H1 (cell line): Measurements from ENCODE around the gene ACAP3. TPM values are rescaled to one million over a fixed set of nuclear protein-coding genes. Genes with fewer than 3 reads are reported as not detected.

ENCODE experiments used
- CTCF ChIA-PET: fragments of 300-600 bp; sonication (Branson Sonifier 250); formaldehyde crosslinking; loops from one replicate; lab custom pipeline; 2021; ENCODE audit not compliant: partially characterized antibody; lab: Charles Lee
- POLR2A ChIA-PET: fragments of 300-600 bp; sonication (Branson Sonifier 250); formaldehyde crosslinking; loops from one replicate; lab custom pipeline; 2021; ENCODE audit warnings: inconsistent platforms; ENCODE audit not compliant: partially characterized antibody; lab: Charles Lee
- DNase-seq, 2 experiments: peaks; one replicate each; pipeline versions ENCODE4 v3.0.0 to v3.0.0-alpha.2; 2010 to 2022; ENCODE audit warnings: low spot score in 2 of 2, low read depth in 1 of 2, mixed read lengths in 1 of 2
- FAIRE-seq: peaks from 2 replicates; lab custom pipeline; 2011; peaks lifted over from hg19 to GRCh38; lab: Jason Lieb, UNC
- H2AFZ ChIP-seq: 2 replicates; pipeline ENCODE4 v1.8.1; 2012; ENCODE audit warnings: low read length, inconsistent platforms
- H2AK5ac ChIP-seq: 2 replicates; pipeline ENCODE4 v1.6.1; 2013; ENCODE audit warnings: low read depth, low read length
- H2BK120ac ChIP-seq: replicated peaks from 2 replicates; pipeline ENCODE3; 2013; ENCODE audit warnings: low read depth, low read length, inconsistent platforms
- H2BK12ac ChIP-seq: 2 replicates; pipeline ENCODE4 v1.6.1; 2013; ENCODE audit warnings: low read depth, low read length
- H2BK15ac ChIP-seq: 2 replicates; pipeline ENCODE4 v1.6.1; 2013; ENCODE audit warnings: low read length
- H2BK20ac ChIP-seq: 2 replicates; pipeline ENCODE4 v1.6.1; 2013; ENCODE audit warnings: low read length
- H2BK5ac ChIP-seq: 2 replicates; pipeline ENCODE4 v1.6.1; 2013; ENCODE audit warnings: low read depth, low read length
- H3K14ac ChIP-seq: 2 replicates; pipeline ENCODE4 v1.6.1; 2013; ENCODE audit warnings: inconsistent platforms; ENCODE audit not compliant: insufficient read length
- H3K18ac ChIP-seq: 2 replicates; pipeline ENCODE4 v1.6.1; 2013; ENCODE audit warnings: low read length; ENCODE audit errors: extremely low read depth
- H3K23ac ChIP-seq: 2 replicates; pipeline ENCODE4 v1.6.1; 2013; ENCODE audit warnings: inconsistent platforms; ENCODE audit not compliant: insufficient read length
- H3K23me2 ChIP-seq: 2 replicates; pipeline ENCODE4 v1.6.1; 2013; ENCODE audit warnings: low read depth, low read length
- H3K27ac ChIP-seq: 2 replicates; pipeline ENCODE4 v1.6.1; 2011; ENCODE audit warnings: low read depth, low read length, inconsistent platforms
- H3K27me3 ChIP-seq, 4 experiments: replicated peaks in 1 of 4; 1 replicate in 1 of 4; 2 replicates in 3 of 4; pipeline versions ENCODE4 v1.6.1 to v1.8.1; 2011 to 2013; ENCODE audit warnings: low read length in 3 of 4, mild to moderate bottlenecking in 3 of 4, inconsistent platforms in 2 of 4, mixed read lengths in 2 of 4, moderate library complexity in 1 of 4; ENCODE audit not compliant: control insufficient read depth in 3 of 4, insufficient read depth in 3 of 4; ENCODE audit errors: extremely low read depth in 1 of 4
- H3K36me3 ChIP-seq, 4 experiments: 2 replicates each; pipeline versions ENCODE4 v1.6.1 to v1.8.1; 2011 to 2013; ENCODE audit warnings: mild to moderate bottlenecking in 4 of 4, low read length in 3 of 4, moderate library complexity in 2 of 4, control low read depth in 1 of 4, inconsistent platforms in 1 of 4; ENCODE audit not compliant: insufficient read depth in 4 of 4, control insufficient read depth in 2 of 4
- H3K4ac ChIP-seq: replicated peaks from 2 replicates; pipeline ENCODE3; 2013; ENCODE audit warnings: low read length, low read depth, mixed read lengths, inconsistent platforms; ENCODE audit not compliant: insufficient read length
- H3K4me1 ChIP-seq, 4 experiments: replicated peaks in 1 of 4; 1 replicate in 1 of 4; 2 replicates in 3 of 4; pipeline versions ENCODE4 v1.6.1 to v1.8.1; 2011 to 2013; ENCODE audit warnings: low read length in 3 of 4, inconsistent platforms in 2 of 4, mixed read lengths in 1 of 4; ENCODE audit not compliant: insufficient read depth in 4 of 4, control insufficient read depth in 3 of 4
- H3K4me2 ChIP-seq, 2 experiments: 2 replicates each; pipeline versions ENCODE4 v1.6.1 to v1.8.1; 2011 to 2013; ENCODE audit warnings: low read depth in 2 of 2, low read length in 2 of 2, control low read depth in 1 of 2, inconsistent platforms in 1 of 2, mild to moderate bottlenecking in 1 of 2; ENCODE audit not compliant: insufficient read depth in 1 of 2
- H3K4me3 ChIP-seq, 4 experiments: fragments of 200-600, 300-600 bp in 1 of 4; sonication (generic), shearing (Covaris generic), sonication (Bioruptor Twin) in 1 of 4; 2 replicates each; pipeline versions ENCODE4 v1.5.1 to v1.8.1; 2011 to 2016; ENCODE audit warnings: low read length in 4 of 4, low read depth in 3 of 4, control low read depth in 2 of 4, inconsistent platforms in 2 of 4, mild to moderate bottlenecking in 2 of 4, mixed read lengths in 1 of 4, moderate library complexity in 1 of 4; ENCODE audit not compliant: insufficient read depth in 2 of 4; ENCODE audit errors: extremely low read depth in 1 of 4
- H3K56ac ChIP-seq: replicated peaks from 2 replicates; pipeline ENCODE3; 2013; ENCODE audit warnings: low read depth, mild to moderate bottlenecking, mixed read lengths, low read length, inconsistent platforms; ENCODE audit not compliant: insufficient read length
- H3K79me1 ChIP-seq: 2 replicates; pipeline ENCODE4 v1.6.1; 2013; ENCODE audit warnings: low read depth, low read length, control low read depth
- H3K79me2 ChIP-seq, 2 experiments: 2 replicates each; pipeline versions ENCODE4 v1.6.1 to v1.8.1; 2012 to 2013; ENCODE audit warnings: low read length in 2 of 2, mild to moderate bottlenecking in 2 of 2, inconsistent platforms in 1 of 2; ENCODE audit not compliant: insufficient read depth in 2 of 2, control insufficient read depth in 1 of 2
- H3K9ac ChIP-seq, 4 experiments: replicated peaks in 1 of 4; 1 replicate in 1 of 4; 2 replicates in 3 of 4; pipeline versions ENCODE4 v1.6.1 to v1.8.1; 2011 to 2013; ENCODE audit warnings: low read depth in 3 of 4, low read length in 3 of 4, control low read depth in 2 of 4, mild to moderate bottlenecking in 2 of 4, moderate library complexity in 2 of 4, inconsistent platforms in 1 of 4; ENCODE audit errors: extremely low read depth in 1 of 4
- H3K9me3 ChIP-seq, 2 experiments: 2 replicates each; pipeline versions ENCODE4 v1.6.1 to v1.8.1; 2012 to 2013; ENCODE audit warnings: mild to moderate bottlenecking in 2 of 2, moderate library complexity in 2 of 2, control low read depth in 1 of 2, inconsistent platforms in 1 of 2, low read depth in 1 of 2, low read length in 1 of 2, mixed read lengths in 1 of 2; ENCODE audit not compliant: insufficient read depth in 2 of 2
- H4K20me1 ChIP-seq, 2 experiments: replicated peaks in 1 of 2; 2 replicates each; pipeline versions ENCODE3 to v1.8.1; 2011 to 2013; ENCODE audit warnings: inconsistent platforms in 2 of 2, low read length in 2 of 2, mild to moderate bottlenecking in 1 of 2; ENCODE audit not compliant: insufficient read depth in 2 of 2, control insufficient read depth in 1 of 2
- H4K5ac ChIP-seq: 2 replicates; pipeline ENCODE4 v1.6.1; 2013; ENCODE audit warnings: low read length, low read depth, mixed read lengths, inconsistent platforms; ENCODE audit not compliant: insufficient read length
- H4K8ac ChIP-seq: 2 replicates; pipeline ENCODE4 v1.8.0; 2013; ENCODE audit warnings: mild to moderate bottlenecking, moderate library complexity, low read length, inconsistent platforms; ENCODE audit not compliant: insufficient read depth; ENCODE audit errors: extremely low read depth
- H4K91ac ChIP-seq: replicated peaks from 2 replicates; pipeline ENCODE3; 2013; ENCODE audit warnings: low read length, mixed read lengths, inconsistent platforms; ENCODE audit not compliant: insufficient read length
- BRCA1 ChIP-seq: IDR thresholded peaks from 2 replicates; pipeline ENCODE4 v1.6.1; 2012; ENCODE audit warnings: low read depth, low read length, improper control_type of control experiment
- CEBPB ChIP-seq: IDR thresholded peaks from 2 replicates; pipeline ENCODE4 v1.6.1; 2012; ENCODE audit warnings: low read depth, low read length
- CHD2 ChIP-seq: IDR thresholded peaks from 2 replicates; pipeline ENCODE4 v1.6.1; 2012; ENCODE audit warnings: low read length, improper control_type of control experiment
- FOSL1 ChIP-seq: IDR thresholded peaks from 2 replicates; pipeline ENCODE4 v1.6.1; 2011; ENCODE audit warnings: mild to moderate bottlenecking, low read depth, low read length, moderate library complexity; ENCODE audit not compliant: insufficient read depth
- NANOG ChIP-seq: IDR thresholded peaks from 2 replicates; pipeline ENCODE4 v1.6.1; 2011; ENCODE audit warnings: low read length, low read depth, mild to moderate bottlenecking, inconsistent platforms; ENCODE audit not compliant: insufficient read depth, poor library complexity, severe bottlenecking
- RAD21 ChIP-seq, 2 experiments: IDR thresholded peaks in 1 of 2; conservative IDR thresholded peaks in 1 of 2; 2 replicates each; pipeline ENCODE4 v1.6.1; 2011; ENCODE audit warnings: low read depth in 2 of 2, low read length in 2 of 2, improper control_type of control experiment in 1 of 2, inconsistent platforms in 1 of 2, mild to moderate bottlenecking in 1 of 2, moderate library complexity in 1 of 2
- SIN3A ChIP-seq, 2 experiments: IDR thresholded peaks in 1 of 2; conservative IDR thresholded peaks in 1 of 2; 2 replicates each; pipeline ENCODE4 v1.6.1; 2011 to 2012; ENCODE audit warnings: low read length in 2 of 2, improper control_type of control experiment in 1 of 2, low read depth in 1 of 2, mild to moderate bottlenecking in 1 of 2
- TAF7 ChIP-seq: optimal IDR thresholded peaks from 2 replicates; pipeline ENCODE3; 2011; ENCODE audit warnings: low read depth, mild to moderate bottlenecking, inconsistent platforms, low read length, moderate library complexity, borderline replicate concordance
- TCF12 ChIP-seq: IDR thresholded peaks from 2 replicates; pipeline ENCODE4 v1.6.1; 2011; ENCODE audit warnings: low read depth, mild to moderate bottlenecking, low read length
- ZNF274 ChIP-seq: IDR thresholded peaks from 2 replicates; pipeline ENCODE4 v1.7.0; 2012; ENCODE audit warnings: low read length, borderline replicate concordance; ENCODE audit errors: extremely low read depth
- WGBS, 2 experiments: shearing (Covaris generic) in 1 of 2; methylation state at CpG; one replicate each; pipeline versions ENCODE4 v1.1.6 to v1.1.7; 2013 to 2015; ENCODE audit warnings: low lambda C conversion rate in 2 of 2, mixed read lengths in 2 of 2, inconsistent platforms in 1 of 2, low coverage in 1 of 2, missing lambda C conversion rate in 1 of 2; ENCODE audit not compliant: insufficient replicate concordance in 2 of 2, insufficient coverage in 1 of 2, insufficient read length in 1 of 2; ENCODE audit errors: extremely low coverage in 1 of 2, missing lambda C conversion rate in 1 of 2; 5-methylcytosine and 5-hydroxymethylcytosine counted together
- polyA plus RNA-seq, 7 experiments: library from polyadenylated mRNA; depleted of rRNA in 3 of 7; stranded (reverse) in 5 of 7; unstranded in 2 of 7; fragments of >200 nt in 5 of 7; fragments of 200-250 nt in 2 of 7; gene quantifications; 1 replicate in 5 of 7; 2 replicates in 1 of 7; 4 replicates in 1 of 7; pipeline versions ENCODE4 v1.2.1 to v1.2.3, GENCODE V29; 2011 to 2013; ENCODE audit warnings: missing spikeins in 2 of 7, mixed read lengths in 2 of 7
- total RNA-seq: library from RNA; stranded (reverse); fragmentation: NEBNext Ultra II Directional; extraction: Animal tissue kit (Norgen Biotek cat#: 25700); gene quantifications from 2 replicates; pipeline ENCODE4 v1.2.1, GENCODE V29; 2021
- TF ChIP-seq, protein P1 (sequence below): IDR thresholded peaks from 2 replicates; pipeline ENCODE4 v1.6.1; 2012; ENCODE audit warnings: inconsistent platforms

ACAP3 gene
- total and polyA plus RNA-seq, 2 of the 8 experiments (the other 6 are each of a cell fraction or from before 2014, with no cell fraction given) = 14.8 to 28.3 TPM

GRCh38 chr1:1267488-1268283, 40.0 kb downstream of the ACAP3 start:
- no peak overlapping the region for H4K91ac ChIP-seq
- no peak overlapping the region for H2BK120ac ChIP-seq
- H3K9ac ChIP-seq = no peak overlapping the region
- no peak overlapping the region for H4K5ac ChIP-seq
- no peak overlapping the region for H2BK12ac ChIP-seq
- peaks cover 0 to 5% (median 5%) of the 10 kb centered on the region in 4 experiments; a peak in 5 of 7 replicates for H3K4me1 ChIP-seq
- CTCF ChIA-PET = interaction anchor here (0.8 to 1.6 kb wide), 7 partner anchors 13 to 145 kb away, joined by 3 to 6 read pairs (median 4); no protein-coding TSS in a partner anchor
- no peak overlapping the region for H3K18ac ChIP-seq
- peaks cover 4% of the 10 kb centered on the region; the same call in 1 of the 2 replicates for H3K23me2 ChIP-seq
- no peak overlapping the region for H3K4ac ChIP-seq
- H3K4me2 ChIP-seq = no peak overlapping the region
- H3K4me3 ChIP-seq = no peak overlapping the region
- H2BK15ac ChIP-seq = no peak overlapping the region
- no peak overlapping the region for H2AK5ac ChIP-seq
- DNase-seq = no peak
- H3K23ac ChIP-seq = no peak overlapping the region
- WGBS, 2 experiments = 96% methylated on average over 37 of the region's 39 CpGs; no CpG with 5 or more reads in 1 of the 2 experiments
- peaks cover 11 to 26% (median 15%) of the 10 kb centered on the region in 4 experiments for H3K36me3 ChIP-seq
- no peak overlapping the region for H3K56ac ChIP-seq
- H4K8ac ChIP-seq = no peak overlapping the region
- H3K27me3 ChIP-seq = no peaks in the 10 kb centered on the region
- FAIRE-seq = no peak
- peaks cover 16 to 41% of the 10 kb centered on the region in 2 experiments for H4K20me1 ChIP-seq
- no peak overlapping the region for H2BK5ac ChIP-seq
- no peak overlapping the region for H2AFZ ChIP-seq
- H2BK20ac ChIP-seq = no peak overlapping the region
- no peak overlapping the region for H3K27ac ChIP-seq
- peaks cover 35% of the 10 kb centered on the region for H3K79me1 ChIP-seq
- H3K79me2 ChIP-seq = peaks cover 12 to 44% of the 10 kb centered on the region in 2 experiments; a peak in 3 of 4 replicates
- no peaks in the 10 kb centered on the region for H3K9me3 ChIP-seq
- POLR2A ChIA-PET = interaction anchor here (0.7 to 0.9 kb wide), 2 partner anchors 11 to 14 kb away, joined by 3 read pairs; no protein-coding TSS in a partner anchor
- H3K14ac ChIP-seq = no peak overlapping the region
- TF ChIP-seq SIN3A (conservative IDR thresholded peaks at IDR 0.05 in 1 of 2, IDR thresholded peaks at IDR 0.05 in 1 of 2; ENCODE audit: low read depth in 1 of 2, low read length in 2 of 2) (no peak), TAF7 (no peak), CHD2 (no peak), ZNF274 (no peak), BRCA1 (no peak), FOSL1 (no peak), NANOG (no peak), CEBPB (no peak), TCF12 (no peak), RAD21 (IDR thresholded peaks at IDR 0.05 in 1 of 2, conservative IDR thresholded peaks at IDR 0.05 in 1 of 2; ENCODE audit: low read depth in 2 of 2, low read length in 2 of 2) (no peak)
- TF ChIP-seq, protein P1, sequence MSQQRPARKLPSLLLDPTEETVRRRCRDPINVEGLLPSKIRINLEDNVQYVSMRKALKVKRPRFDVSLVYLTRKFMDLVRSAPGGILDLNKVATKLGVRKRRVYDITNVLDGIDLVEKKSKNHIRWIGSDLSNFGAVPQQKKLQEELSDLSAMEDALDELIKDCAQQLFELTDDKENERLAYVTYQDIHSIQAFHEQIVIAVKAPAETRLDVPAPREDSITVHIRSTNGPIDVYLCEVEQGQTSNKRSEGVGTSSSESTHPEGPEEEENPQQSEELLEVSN = no peak
